ENCODE measurements around the gene SH3BP5L.

Gene SH3BP5L

DNA sequence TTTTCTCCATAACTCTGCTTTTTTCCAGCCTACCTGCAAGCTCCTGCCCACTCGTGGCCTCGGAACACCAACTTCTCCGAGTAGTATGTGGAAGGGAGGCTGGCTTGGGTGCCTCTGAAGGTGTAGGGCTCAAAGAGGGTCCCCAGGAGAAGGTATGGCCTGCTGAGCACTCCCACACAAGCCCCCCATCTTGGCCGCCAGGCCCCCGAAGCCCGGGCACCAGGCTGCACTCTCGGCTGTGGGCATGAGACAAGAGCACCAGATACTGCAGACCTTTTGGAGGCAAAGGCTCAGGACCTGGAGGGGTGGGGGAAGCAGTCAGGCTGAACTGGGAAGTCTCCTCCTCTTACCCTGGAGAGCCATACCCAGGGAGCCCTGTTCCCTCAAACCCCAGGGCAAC is 31.5 kb upstream of the SH3BP5L start:
- H3K4me3 ChIP-seq (ENCODE audit: low read depth, low read length): peak overlapping the region; percentile 85
- TF ChIP-seq, protein P1, sequence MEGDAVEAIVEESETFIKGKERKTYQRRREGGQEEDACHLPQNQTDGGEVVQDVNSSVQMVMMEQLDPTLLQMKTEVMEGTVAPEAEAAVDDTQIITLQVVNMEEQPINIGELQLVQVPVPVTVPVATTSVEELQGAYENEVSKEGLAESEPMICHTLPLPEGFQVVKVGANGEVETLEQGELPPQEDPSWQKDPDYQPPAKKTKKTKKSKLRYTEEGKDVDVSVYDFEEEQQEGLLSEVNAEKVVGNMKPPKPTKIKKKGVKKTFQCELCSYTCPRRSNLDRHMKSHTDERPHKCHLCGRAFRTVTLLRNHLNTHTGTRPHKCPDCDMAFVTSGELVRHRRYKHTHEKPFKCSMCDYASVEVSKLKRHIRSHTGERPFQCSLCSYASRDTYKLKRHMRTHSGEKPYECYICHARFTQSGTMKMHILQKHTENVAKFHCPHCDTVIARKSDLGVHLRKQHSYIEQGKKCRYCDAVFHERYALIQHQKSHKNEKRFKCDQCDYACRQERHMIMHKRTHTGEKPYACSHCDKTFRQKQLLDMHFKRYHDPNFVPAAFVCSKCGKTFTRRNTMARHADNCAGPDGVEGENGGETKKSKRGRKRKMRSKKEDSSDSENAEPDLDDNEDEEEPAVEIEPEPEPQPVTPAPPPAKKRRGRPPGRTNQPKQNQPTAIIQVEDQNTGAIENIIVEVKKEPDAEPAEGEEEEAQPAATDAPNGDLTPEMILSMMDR (IDR thresholded peaks at IDR 0.05; ENCODE audit: borderline replicate concordance, insufficient read depth, low read depth, low read length): no peak

DNA sequence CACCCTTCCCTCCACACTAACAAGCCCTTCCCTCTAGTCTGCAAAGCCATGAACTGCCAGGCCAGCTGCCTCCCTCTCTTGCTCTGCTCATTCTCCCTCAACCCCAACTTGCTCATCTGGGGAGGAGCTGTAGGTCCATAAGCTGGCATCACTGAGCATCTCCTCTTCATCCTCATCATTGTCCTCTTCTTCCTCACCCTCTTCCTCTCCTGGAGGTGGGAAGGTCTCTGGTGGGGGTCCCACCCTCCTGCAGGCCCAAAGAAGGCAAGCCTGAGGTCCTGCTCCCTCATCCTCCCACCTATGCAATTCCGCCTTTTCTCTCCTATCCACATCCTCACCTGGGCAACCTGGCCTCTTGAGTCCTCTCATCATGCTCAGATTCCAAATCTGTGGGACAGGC is 30.5 kb upstream of the SH3BP5L start:
- no peak overlapping the region for H3K4me3 ChIP-seq (ENCODE audit: low read depth, low read length)
- TF ChIP-seq, protein P1 (IDR thresholded peaks at IDR 0.05; ENCODE audit: borderline replicate concordance, insufficient read depth, low read depth, low read length): no peak

DNA sequence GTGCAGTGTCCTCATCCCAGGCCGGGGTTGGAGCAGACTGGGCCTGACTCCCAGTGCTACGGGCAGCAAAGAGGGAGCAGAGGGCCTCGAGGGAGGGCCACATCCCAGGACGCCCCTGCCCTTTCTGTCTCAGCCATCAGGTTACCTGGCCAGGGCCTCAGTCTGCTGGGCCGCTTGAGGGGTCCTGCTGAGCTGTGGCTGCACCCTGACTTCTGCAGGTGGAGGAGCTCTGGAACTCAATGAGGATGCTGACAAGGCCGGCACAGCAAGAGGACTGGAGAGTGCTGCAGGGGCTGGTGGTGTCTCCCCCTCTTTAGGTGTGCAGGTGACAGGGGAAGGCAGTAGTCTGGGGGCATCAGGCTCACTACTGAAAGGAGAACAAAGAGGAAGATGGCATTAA is 29.9 kb upstream of the SH3BP5L start:
- TF ChIP-seq, protein P1 (IDR thresholded peaks at IDR 0.05; ENCODE audit: borderline replicate concordance, insufficient read depth, low read depth, low read length): no peak
- no peak overlapping the region for H3K4me3 ChIP-seq (ENCODE audit: low read depth, low read length)

DNA sequence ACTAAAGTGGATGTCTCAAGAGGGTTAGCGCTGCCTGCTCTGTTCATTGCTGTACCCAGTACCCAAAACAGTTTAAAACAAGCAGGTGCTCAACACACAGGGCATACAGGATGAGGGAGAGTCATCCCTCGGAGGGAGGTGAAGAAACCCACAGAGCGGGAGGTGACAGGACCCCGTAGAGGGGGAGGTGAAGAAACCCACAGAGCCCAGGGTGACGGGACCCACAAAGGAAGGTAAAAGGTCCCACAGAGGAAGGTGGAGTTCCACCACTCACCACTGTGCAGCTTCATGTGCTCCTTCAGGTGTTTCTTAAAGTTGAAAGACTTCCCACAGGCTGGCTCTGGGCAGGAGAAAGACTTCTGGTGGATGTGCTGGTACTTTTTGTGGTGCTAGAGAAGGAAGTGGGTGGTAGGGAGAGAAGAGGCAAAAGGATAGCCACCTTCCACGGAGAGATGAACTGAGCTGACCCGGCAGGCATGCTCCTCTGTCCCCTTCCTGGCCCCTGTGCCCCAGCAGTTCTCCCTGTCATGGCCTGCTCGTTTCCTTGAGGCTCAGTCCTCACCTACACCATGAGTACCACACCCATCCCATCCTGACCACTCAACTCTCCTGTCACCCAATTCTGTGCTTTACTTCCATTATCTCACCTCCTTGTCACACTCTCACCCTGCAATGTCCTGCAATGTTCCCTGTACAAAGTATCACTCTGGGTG is 28.1 kb upstream of the SH3BP5L start:
- TF ChIP-seq, protein P1 (IDR thresholded peaks at IDR 0.05; ENCODE audit: borderline replicate concordance, insufficient read depth, low read depth, low read length): no peak
- no peak overlapping the region for H3K4me3 ChIP-seq (ENCODE audit: low read depth, low read length)

DNA sequence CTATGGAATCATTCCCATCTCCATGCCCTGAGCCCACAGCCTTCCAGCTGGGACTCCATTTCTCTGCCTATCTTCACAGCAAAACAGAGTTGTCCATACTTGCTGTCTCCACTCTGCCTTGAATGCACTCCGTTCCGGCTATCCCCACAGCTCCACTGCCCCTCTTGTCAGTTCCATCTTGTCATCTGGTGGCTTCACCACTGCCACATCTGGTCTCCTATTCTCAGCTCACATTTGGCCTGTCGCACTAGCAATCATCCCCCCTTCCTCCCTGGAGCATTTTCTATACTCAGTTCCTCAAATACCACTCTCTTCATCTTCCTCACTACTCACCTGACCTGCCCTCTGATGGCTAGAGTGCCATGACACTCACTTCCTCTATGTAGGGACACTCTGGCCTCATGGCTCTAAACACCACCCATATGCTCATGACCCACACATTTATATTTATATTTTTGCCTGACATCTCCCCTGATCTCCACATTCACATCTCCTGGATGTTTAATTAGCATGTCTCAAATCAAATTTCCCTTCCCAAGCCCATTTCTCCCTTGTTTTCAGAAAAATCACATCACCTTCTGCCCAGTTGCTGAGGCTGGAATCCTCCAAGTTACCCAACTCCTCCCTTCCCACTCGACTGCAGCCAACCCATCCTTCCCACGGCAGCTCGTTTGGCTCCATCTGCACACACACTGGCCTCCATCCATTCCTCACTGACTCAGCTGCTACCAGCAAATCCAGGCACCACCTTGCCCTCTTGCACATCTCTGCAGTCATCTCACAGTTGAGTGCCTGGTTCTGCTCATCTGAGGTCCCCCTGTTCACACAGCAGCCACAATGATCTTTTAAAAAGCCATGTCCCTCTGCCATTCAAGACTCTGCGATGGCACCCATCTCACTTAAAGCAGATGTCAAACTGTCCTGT is 27.0 kb upstream of the SH3BP5L start:
- no peak overlapping the region for H3K4me3 ChIP-seq (ENCODE audit: low read depth, low read length)
- TF ChIP-seq, protein P1 (IDR thresholded peaks at IDR 0.05; ENCODE audit: borderline replicate concordance, insufficient read depth, low read depth, low read length): no peak

DNA sequence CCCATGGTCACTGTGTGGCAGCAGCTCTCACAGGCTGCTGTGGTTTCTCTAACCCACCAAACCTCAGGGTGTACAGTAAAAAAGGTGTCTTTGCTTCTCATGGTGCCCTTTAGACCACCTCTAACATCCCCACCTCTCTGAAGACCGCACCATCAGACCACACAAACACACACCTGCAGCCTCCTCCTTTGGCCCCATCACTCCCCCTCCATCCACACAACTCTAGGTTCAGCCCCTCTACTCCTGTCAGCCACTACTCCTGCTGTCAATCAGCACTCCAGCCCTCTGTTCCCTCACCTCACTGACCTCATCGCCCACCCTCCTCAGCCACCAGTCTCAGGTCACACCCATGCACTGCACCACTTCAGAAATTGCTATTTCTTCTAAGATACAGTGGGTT is 25.7 kb upstream of the SH3BP5L start:
- no peak overlapping the region for H3K4me3 ChIP-seq (ENCODE audit: low read depth, low read length)
- TF ChIP-seq, protein P1 (IDR thresholded peaks at IDR 0.05; ENCODE audit: borderline replicate concordance, insufficient read depth, low read depth, low read length): no peak

Data from GM12875 (cell line).